Karpas-422 (cell line): ENCODE data around the gene SLC6A9. TPM values are rescaled to one million over a fixed set of nuclear protein-coding genes. Genes with fewer than 3 reads are reported as not detected.
A peak's percentile ranks its signal among the peaks of the same experiment; 100 is the strongest.

Experiments
- DNase-seq: peaks from one replicate; pipeline ENCODE4 v3.0.0-alpha.2; 2015
- H2AFZ ChIP-seq: fragments of 200-600 bp; sonication (generic); 2 replicates; pipeline ENCODE4 v1.6.1; 2014; ENCODE audit warnings: antibody characterized with exemption, low read length, mixed read lengths
- H3K27ac ChIP-seq: fragments of 200-600 bp; sonication (generic); 2 replicates; pipeline ENCODE4 v1.5.1; 2014; ENCODE audit warnings: mild to moderate bottlenecking, low read length, moderate library complexity
- H3K27me3 ChIP-seq: fragments of 200-600 bp; sonication (generic); 2 replicates; pipeline ENCODE4 v1.6.1; 2014; ENCODE audit warnings: low read length, mixed read lengths
- H3K36me3 ChIP-seq: fragments of 200-600 bp; sonication (generic); 2 replicates; pipeline ENCODE4 v1.6.1; 2014; ENCODE audit warnings: low read length, mixed read lengths; ENCODE audit not compliant: insufficient read depth
- H3K4me1 ChIP-seq: fragments of 200-600 bp; sonication (generic); 2 replicates; pipeline ENCODE4 v1.6.1; 2014; ENCODE audit warnings: mild to moderate bottlenecking, low read length, mixed read lengths
- H3K4me2 ChIP-seq: fragments of 200-600 bp; sonication (generic); 2 replicates; pipeline ENCODE4 v1.6.1; 2014; ENCODE audit warnings: low read length, low read depth, mild to moderate bottlenecking; ENCODE audit not compliant: poor library complexity, severe bottlenecking
- H3K4me3 ChIP-seq: fragments of 200-600 bp; sonication (generic); 2 replicates; pipeline ENCODE4 v1.5.1; 2014; ENCODE audit warnings: mild to moderate bottlenecking, antibody characterized with exemption, low read length, mixed read lengths
- H3K79me2 ChIP-seq: fragments of 200-600 bp; sonication (generic); 2 replicates; pipeline ENCODE4 v1.6.1; 2014; ENCODE audit warnings: mild to moderate bottlenecking, low read length, mixed read lengths
- H3K9ac ChIP-seq: fragments of 200-600 bp; sonication (generic); 2 replicates; pipeline ENCODE4 v1.6.0; 2014; ENCODE audit warnings: low read length
- H3K9me2 ChIP-seq: fragments of 200-600 bp; sonication (generic), shearing (Covaris generic); replicated peaks from 2 replicates; pipeline ENCODE4 v1.6.0; 2014; ENCODE audit warnings: mild to moderate bottlenecking, low read length, moderate library complexity; ENCODE audit not compliant: insufficient read depth
- H3K9me3 ChIP-seq: fragments of 300-700, 200-600 bp; sonication (generic); 2 replicates; pipeline ENCODE4 v1.6.1; 2014; ENCODE audit warnings: low read length, mixed read lengths
- H4K20me1 ChIP-seq: fragments of 200-600 bp; sonication (generic); 2 replicates; pipeline ENCODE4 v1.6.1; 2014; ENCODE audit warnings: mild to moderate bottlenecking, antibody characterized with exemption, low read length, low read depth; ENCODE audit not compliant: insufficient read depth
- total RNA-seq: library from RNA; depleted of rRNA; stranded (reverse); fragments of >200 nt; shearing (Covaris generic); gene quantifications from 2 replicates; pipeline ENCODE4 v1.2.3, GENCODE V29; 2014; ENCODE audit warnings: low replicate concordance

SLC6A9 gene
- total RNA-seq, 1 experiment from 2014 or later, result 7.9 TPM

GRCh38 chr1:43992232-43992995, 38.8 kb downstream of the SLC6A9 start:
- Histone ChIP-seq H3K27me3 (no peaks in the 10 kb centered on the region), H3K27ac (peak overlapping the region; percentile 81), H3K4me1 (peaks cover 48% of the 10 kb centered on the region), H3K4me3 (peak overlapping the region; percentile 85), H4K20me1 (no peaks in the 10 kb centered on the region), H2AFZ (no peak overlapping the region), H3K9me3 (no peaks in the 10 kb centered on the region), H3K9ac (peak overlapping the region; percentile 79), H3K79me2 (peaks cover 3% of the 10 kb centered on the region; the same call in 1 of the 2 replicates), H3K4me2 (peak overlapping the region; percentile 83), H3K9me2 (no peaks in the 10 kb centered on the region), H3K36me3 (no peaks in the 10 kb centered on the region)
- DNase-seq, result no peak

DNA sequence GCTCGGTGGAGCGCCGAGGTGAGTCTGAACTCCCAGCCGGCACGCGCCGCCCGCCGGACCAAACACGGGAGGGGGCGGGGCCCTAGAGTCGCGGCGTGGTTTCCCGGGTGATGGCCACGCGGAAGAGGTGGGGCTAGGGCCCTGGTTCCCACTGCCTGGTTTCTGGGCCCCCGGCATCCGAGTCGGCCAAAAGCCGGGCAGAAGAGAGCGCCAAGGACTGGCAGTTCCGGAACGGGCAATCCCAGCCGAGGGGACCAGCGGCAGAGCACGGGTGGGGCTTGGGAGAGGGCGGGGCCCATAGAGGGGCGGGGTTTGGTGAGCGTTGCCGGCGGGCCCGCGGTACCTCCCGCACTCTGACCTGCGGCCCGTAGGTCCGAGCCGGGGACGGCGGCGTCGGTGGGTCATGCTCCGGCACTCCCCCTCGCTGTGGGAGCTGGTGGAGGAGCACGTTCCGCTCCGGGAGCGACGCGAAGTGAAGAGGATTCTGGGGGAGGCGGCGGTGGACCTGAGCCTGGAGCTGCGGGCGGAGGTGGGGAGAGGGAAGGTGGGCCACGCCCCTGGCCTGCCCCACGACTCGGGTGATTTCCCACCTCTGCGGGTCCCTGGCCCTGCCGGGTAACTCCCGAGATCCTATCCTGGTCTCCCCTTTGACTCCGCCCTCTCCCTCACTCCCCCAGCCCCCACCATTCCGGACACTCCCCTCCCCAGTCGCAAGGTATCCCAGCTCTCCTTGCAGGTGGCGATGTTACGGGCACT, 39.6 kb downstream of the SLC6A9 start, which contains the start of gene CCDC24:
CCDC24 (plus strand) TSS at position 124 of the 756 bp plus-strand sequence; CDS start at position 404, 280 bp downstream.
- peak within 1 kb of the TSS; percentile 77; the same call in 1 of the 2 replicates for H2AFZ ChIP-seq
- no peaks in the 10 kb centered on the region for H3K9me3 ChIP-seq
- no peaks in the 10 kb centered on the region for H3K36me3 ChIP-seq
- no peaks in the 10 kb centered on the region for H3K27me3 ChIP-seq
- peak within 1 kb of the TSS; percentile 81 for H3K27ac ChIP-seq
- H3K79me2 ChIP-seq, result peaks cover 3% of the 10 kb centered on the region; the same call in 1 of the 2 replicates
- H3K4me3 ChIP-seq, result peak within 1 kb of the TSS; percentile 85
- peak within 1 kb of the TSS; percentile 83 for H3K4me2 ChIP-seq
- peak; percentile 96 for DNase-seq
- peak within 1 kb of the TSS; percentile 79 for H3K9ac ChIP-seq
- H4K20me1 ChIP-seq, result no peaks in the 10 kb centered on the region
- H3K9me2 ChIP-seq, result no peaks in the 10 kb centered on the region
- peaks cover 48% of the 10 kb centered on the region for H3K4me1 ChIP-seq

DNA sequence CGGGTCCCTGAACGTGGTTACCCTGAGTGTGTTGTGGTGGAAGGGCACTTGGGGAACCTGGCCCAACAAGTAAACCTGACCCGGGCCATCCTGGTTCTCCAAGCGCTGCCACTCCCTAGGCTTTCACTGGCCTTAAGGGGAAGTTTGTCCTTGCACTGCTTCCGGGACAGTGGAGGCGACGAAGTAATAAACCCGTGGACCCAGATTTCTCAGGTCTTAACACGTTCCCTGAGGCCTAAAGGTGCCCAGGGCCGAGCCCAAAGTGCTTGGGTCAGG, 40.1 kb downstream of the SLC6A9 start:
- H3K9me2 ChIP-seq, result no peaks in the 10 kb centered on the region
- H3K9me3 ChIP-seq, result no peaks in the 10 kb centered on the region
- peak overlapping the region; percentile 81 for H3K27ac ChIP-seq
- DNase-seq, result no peak
- peaks cover 48% of the 10 kb centered on the region for H3K4me1 ChIP-seq
- H3K4me2 ChIP-seq, result peak overlapping the region; percentile 83
- peak overlapping the region; percentile 85 for H3K4me3 ChIP-seq
- H3K79me2 ChIP-seq, result peaks cover 3% of the 10 kb centered on the region; the same call in 1 of the 2 replicates
- no peaks in the 10 kb centered on the region for H3K36me3 ChIP-seq
- H3K9ac ChIP-seq, result peak overlapping the region; percentile 79
- no peaks in the 10 kb centered on the region for H4K20me1 ChIP-seq
- peak overlapping the region; percentile 77; the same call in 1 of the 2 replicates for H2AFZ ChIP-seq
- H3K27me3 ChIP-seq, result no peaks in the 10 kb centered on the region

- H3K9ac ChIP-seq, result peak overlapping the region; percentile 79
- H3K9me2 ChIP-seq, result no peaks in the 10 kb centered on the region
- no peaks in the 10 kb centered on the region for H3K36me3 ChIP-seq
- peak; percentile 68 for DNase-seq
- H2AFZ ChIP-seq, result 0 out of 2 replicates have a peak overlapping the region, but pooled peaks have one; percentile 77
- no peaks in the 10 kb centered on the region for H4K20me1 ChIP-seq
- peak overlapping the region; percentile 81 for H3K27ac ChIP-seq
- H3K4me2 ChIP-seq, result peak overlapping the region; percentile 83
- no peaks in the 10 kb centered on the region for H3K9me3 ChIP-seq
- H3K4me1 ChIP-seq, result peaks cover 47% of the 10 kb centered on the region
- peak overlapping the region; percentile 85 for H3K4me3 ChIP-seq
- H3K79me2 ChIP-seq, result peaks cover 3% of the 10 kb centered on the region; the same call in 1 of the 2 replicates
- no peaks in the 10 kb centered on the region for H3K27me3 ChIP-seq
Measured at GRCh38 chr1:43990271-43991199, 40.7 kb downstream of the SLC6A9 start.

DNA sequence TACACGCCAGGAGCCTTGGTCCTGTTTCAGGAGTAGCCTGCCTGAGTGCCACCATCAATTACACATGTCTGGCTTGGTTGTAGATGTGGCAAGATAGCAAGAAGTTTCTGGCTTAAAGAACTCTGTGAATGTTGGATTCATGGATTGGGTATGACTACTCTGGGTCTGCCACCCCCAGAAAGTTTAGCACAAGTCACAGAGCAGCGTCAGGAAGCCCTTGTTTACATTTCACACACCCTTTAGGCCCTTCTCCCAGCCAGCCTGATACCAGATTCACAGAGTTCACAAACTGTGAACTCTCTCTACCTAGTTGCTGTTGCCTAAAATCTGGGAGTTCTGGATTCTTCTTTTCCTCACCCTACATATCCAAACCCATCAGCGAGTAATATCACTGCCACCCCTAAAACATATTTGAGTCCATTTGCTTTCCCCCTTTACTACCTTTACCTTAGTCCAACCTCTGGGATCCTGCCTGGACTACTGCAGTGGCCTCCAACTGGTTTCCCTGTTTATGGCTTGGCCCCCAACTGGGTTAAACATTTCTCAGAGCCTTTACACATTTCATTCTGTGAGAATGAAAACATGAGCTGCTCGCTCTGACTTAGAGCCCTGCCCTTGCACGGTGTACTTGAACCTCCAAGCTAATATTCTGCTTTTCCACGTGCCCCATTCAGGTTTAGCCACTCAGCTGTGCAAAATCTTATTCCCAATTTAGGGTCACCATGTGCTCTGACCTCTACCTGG, 43.9 kb downstream of the SLC6A9 start:
- Histone ChIP-seq H3K27me3 (no peaks in the 10 kb centered on the region), H3K9ac (no peak overlapping the region), H3K4me2 (no peak overlapping the region), H2AFZ (no peak overlapping the region), H3K36me3 (no peaks in the 10 kb centered on the region), H3K27ac (no peak overlapping the region), H3K79me2 (peaks cover 14% of the 10 kb centered on the region), H4K20me1 (no peaks in the 10 kb centered on the region), H3K9me3 (no peaks in the 10 kb centered on the region), H3K4me1 (peaks cover 16% of the 10 kb centered on the region), H3K9me2 (no peaks in the 10 kb centered on the region), H3K4me3 (no peak overlapping the region)
- no peak for DNase-seq

GRCh38 chr1:43986712-43987111, 44.5 kb downstream of the SLC6A9 start:
- Histone ChIP-seq H3K4me3 (no peak overlapping the region), H3K4me2 (no peak overlapping the region), H3K9me2 (no peaks in the 10 kb centered on the region), H3K9ac (no peak overlapping the region), H3K9me3 (no peaks in the 10 kb centered on the region), H3K4me1 (peaks cover 13% of the 10 kb centered on the region), H4K20me1 (no peaks in the 10 kb centered on the region), H2AFZ (no peak overlapping the region), H3K27me3 (no peaks in the 10 kb centered on the region), H3K36me3 (no peaks in the 10 kb centered on the region), H3K79me2 (peaks cover 18% of the 10 kb centered on the region), H3K27ac (no peak overlapping the region)
- no peak for DNase-seq

DNA sequence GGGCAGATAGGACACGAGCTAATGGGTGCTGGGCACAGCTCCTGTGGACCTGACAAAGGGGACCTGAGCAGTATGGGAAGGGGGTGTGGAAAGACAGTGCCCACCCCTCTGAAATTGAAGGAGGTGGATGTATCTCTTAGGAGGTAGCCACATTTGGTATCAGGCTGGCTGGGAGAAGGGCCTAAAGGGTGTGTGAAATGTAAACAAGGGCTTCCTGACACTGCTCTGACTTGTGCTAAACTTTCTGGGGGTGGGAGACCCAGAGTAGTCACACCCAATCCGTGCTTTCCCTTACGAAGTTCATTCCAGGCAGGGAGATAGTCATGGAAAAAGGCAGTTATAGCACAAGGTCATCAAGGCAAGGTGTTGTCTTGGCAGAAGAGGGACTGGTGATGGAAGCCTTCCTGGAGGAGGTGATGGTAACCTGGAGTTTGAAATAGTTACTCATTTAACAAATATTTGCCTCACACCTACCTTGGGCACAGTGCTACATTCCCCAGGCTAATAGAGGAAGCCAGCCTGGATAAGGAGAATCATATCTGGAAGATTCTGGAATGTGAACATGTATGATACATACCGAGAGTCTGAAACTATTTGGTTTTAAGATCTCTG, 45.2 kb downstream of the SLC6A9 start:
- Histone ChIP-seq H2AFZ (no peak overlapping the region), H3K4me3 (no peak overlapping the region), H3K9ac (no peak overlapping the region), H3K9me2 (no peaks in the 10 kb centered on the region), H3K27me3 (no peaks in the 10 kb centered on the region), H3K9me3 (no peaks in the 10 kb centered on the region), H3K27ac (no peak overlapping the region), H3K36me3 (no peaks in the 10 kb centered on the region), H3K79me2 (peaks cover 24% of the 10 kb centered on the region), H3K4me2 (no peak overlapping the region), H4K20me1 (no peaks in the 10 kb centered on the region), H3K4me1 (peaks cover 14% of the 10 kb centered on the region)
- DNase-seq, result no peak
